WTC11 (cell line): ENCODE data around the gene FDXR. TPM values are rescaled to one million over a fixed set of nuclear protein-coding genes. Genes with fewer than 3 reads are reported as not detected.

Experiments
- ATAC-seq: fragments of 200-7000 bp; cut with Tn5 transposase; 2 replicates; pipeline ENCODE4 v1.10.0; 2021; ENCODE audit warnings: mild to moderate bottlenecking, moderate library complexity
- CTCF ChIA-PET: fragments of 300-600 bp; sonication (Branson Sonifier 250); formaldehyde crosslinking; loops from one replicate; lab custom pipeline; 2021; ENCODE audit warnings: antibody characterized with exemption; lab: Charles Lee
- POLR2A ChIA-PET: fragments of 350-600 bp; sonication (Branson Sonifier 250); formaldehyde crosslinking; loops from one replicate; lab custom pipeline; 2021; ENCODE audit warnings: antibody characterized with exemption; lab: Charles Lee
- DNase-seq: peaks from one replicate; pipeline ENCODE4 v3.0.0; 2021; ENCODE audit warnings: low spot score
- H3K27ac Mint-ChIP-seq: 2 replicates; pipeline ENCODE4 v1.8.0; 2021; ENCODE audit warnings: mixed read lengths
- H3K27me3 Mint-ChIP-seq: 2 replicates; pipeline ENCODE4 v1.8.0; 2021; ENCODE audit warnings: low read depth, mild to moderate bottlenecking, moderate library complexity, mixed read lengths
- H3K36me3 Mint-ChIP-seq: 2 replicates; pipeline ENCODE4 v1.8.0; 2021; ENCODE audit warnings: mixed read lengths
- H3K4me1 Mint-ChIP-seq: 2 replicates; pipeline ENCODE4 v1.8.0; 2022; ENCODE audit warnings: mixed read lengths
- H3K4me3 Mint-ChIP-seq: 2 replicates; pipeline ENCODE4 v1.8.0; 2021; ENCODE audit warnings: mild to moderate bottlenecking, moderate library complexity, mixed read lengths
- H3K9me3 Mint-ChIP-seq: 2 replicates; pipeline ENCODE4 v1.8.0; 2021; ENCODE audit warnings: mixed read lengths
- JUN ChIP-seq: sonication (generic); formaldehyde crosslinking; IDR thresholded peaks from 2 replicates; pipeline ENCODE4 v1.8.0; 2023; ENCODE audit warnings: mild to moderate bottlenecking, missing genetic modification reagents
- KAT7 ChIP-seq: sonication (generic); formaldehyde crosslinking; IDR thresholded peaks from 2 replicates; pipeline ENCODE4 v1.8.1; 2023; ENCODE audit warnings: missing genetic modification reagents, mild to moderate bottlenecking, borderline replicate concordance
- OVOL2 ChIP-seq: fragments of 250-450 bp; sonication (Bioruptor Pico); IDR thresholded peaks from 2 replicates; pipeline ENCODE4 v1.9.0; 2021; ENCODE audit warnings: mild to moderate bottlenecking, borderline replicate concordance
- RELA ChIP-seq: sonication (generic); formaldehyde crosslinking; IDR thresholded peaks from 2 replicates; pipeline ENCODE4 v1.8.1; 2022; ENCODE audit warnings: missing genetic modification reagents, mild to moderate bottlenecking, borderline replicate concordance
- TCF7 ChIP-seq: sonication (generic); formaldehyde crosslinking; IDR thresholded peaks from 2 replicates; pipeline ENCODE4 v1.8.0; 2022; ENCODE audit warnings: mild to moderate bottlenecking, low read depth, missing genetic modification reagents, moderate library complexity
- ZNF138 ChIP-seq: sonication (generic); formaldehyde crosslinking; conservative IDR thresholded peaks from 2 replicates; pipeline ENCODE4 v1.8.1; 2022; ENCODE audit warnings: mild to moderate bottlenecking, moderate library complexity, missing genetic modification reagents
- ZNF219 ChIP-seq: sonication (generic); formaldehyde crosslinking; IDR thresholded peaks from 2 replicates; pipeline ENCODE4 v1.8.0; 2023; ENCODE audit warnings: missing genetic modification reagents, mild to moderate bottlenecking, borderline replicate concordance
- total RNA-seq: library from RNA; stranded (reverse); gene quantifications from 3 replicates; pipeline ENCODE4 v1.2.3, GENCODE V29; 2021
- TF ChIP-seq, protein P1 (sequence below): sonication (generic); formaldehyde crosslinking; IDR thresholded peaks from 2 replicates; pipeline ENCODE4 v1.8.0; 2022; ENCODE audit warnings: mild to moderate bottlenecking, missing genetic modification reagents
- TF ChIP-seq, protein P2 (sequence below): sonication (generic); formaldehyde crosslinking; IDR thresholded peaks from 2 replicates; pipeline ENCODE4 v1.8.1; 2023; ENCODE audit warnings: mild to moderate bottlenecking, missing genetic modification reagents
- TF ChIP-seq, protein P3 (sequence below): fragments of 250-450 bp; sonication (Bioruptor Pico); IDR thresholded peaks from 2 replicates; pipeline ENCODE4 v2.1.2; 2022; ENCODE audit warnings: mild to moderate bottlenecking, moderate library complexity
- TF ChIP-seq, protein P4 (sequence below): fragments of 200-600 bp; IDR thresholded peaks from 2 replicates; pipeline ENCODE4 v1.8.0; 2022; ENCODE audit warnings: antibody characterized with exemption
- TF ChIP-seq, protein P5 (sequence below): fragments of 250-450 bp; sonication (Bioruptor Pico); conservative IDR thresholded peaks from 2 replicates; pipeline ENCODE4 v1.9.0; 2021; ENCODE audit warnings: mild to moderate bottlenecking
- TF ChIP-seq, protein P6 (sequence below): sonication (generic); formaldehyde crosslinking; IDR thresholded peaks from 2 replicates; pipeline ENCODE4 v1.8.1; 2023; ENCODE audit warnings: mild to moderate bottlenecking, moderate library complexity, missing genetic modification reagents
- TF ChIP-seq, protein P7 (sequence below): fragments of 250-450 bp; sonication (Bioruptor Pico); IDR thresholded peaks from 2 replicates; pipeline ENCODE4 v1.9.0; 2021; ENCODE audit warnings: mild to moderate bottlenecking, borderline replicate concordance
- TF ChIP-seq, protein P8 (sequence below): sonication (generic); formaldehyde crosslinking; IDR thresholded peaks from 2 replicates; pipeline ENCODE4 v1.8.0; 2022; ENCODE audit warnings: mild to moderate bottlenecking, missing genetic modification reagents

The FDXR gene
- total RNA-seq, 1 experiment from 2014 or later, result 52.8 TPM

DNA sequence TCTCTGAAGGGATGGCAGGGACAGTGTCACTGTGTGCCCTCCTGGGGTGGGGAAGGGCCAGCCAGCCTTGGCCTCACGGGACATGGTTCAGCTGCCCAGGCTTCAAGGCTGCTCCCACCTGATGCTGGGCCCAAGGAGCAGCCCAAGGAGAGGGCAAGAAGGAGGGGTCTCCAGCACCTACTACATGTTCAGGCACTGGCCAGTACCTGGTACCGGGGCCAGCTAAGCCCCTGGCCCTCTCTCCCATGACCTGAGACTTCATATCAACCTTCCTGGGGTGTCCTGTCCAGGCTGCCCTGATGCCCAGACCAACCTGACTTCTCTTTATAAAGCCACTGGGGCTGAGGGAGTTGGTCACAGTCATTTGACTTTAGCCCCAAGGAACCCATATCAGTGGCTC is 49.0 kb upstream of the FDXR start:
- Mint-ChIP-seq H3K9me3 (no peaks in the 10 kb centered on the region), H3K36me3 (no peaks in the 10 kb centered on the region)
- no peak for ATAC-seq
- TF ChIP-seq, protein P1, sequence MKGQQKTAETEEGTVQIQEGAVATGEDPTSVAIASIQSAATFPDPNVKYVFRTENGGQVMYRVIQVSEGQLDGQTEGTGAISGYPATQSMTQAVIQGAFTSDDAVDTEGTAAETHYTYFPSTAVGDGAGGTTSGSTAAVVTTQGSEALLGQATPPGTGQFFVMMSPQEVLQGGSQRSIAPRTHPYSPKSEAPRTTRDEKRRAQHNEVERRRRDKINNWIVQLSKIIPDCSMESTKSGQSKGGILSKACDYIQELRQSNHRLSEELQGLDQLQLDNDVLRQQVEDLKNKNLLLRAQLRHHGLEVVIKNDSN, result no peak
- TF ChIP-seq, protein P2, sequence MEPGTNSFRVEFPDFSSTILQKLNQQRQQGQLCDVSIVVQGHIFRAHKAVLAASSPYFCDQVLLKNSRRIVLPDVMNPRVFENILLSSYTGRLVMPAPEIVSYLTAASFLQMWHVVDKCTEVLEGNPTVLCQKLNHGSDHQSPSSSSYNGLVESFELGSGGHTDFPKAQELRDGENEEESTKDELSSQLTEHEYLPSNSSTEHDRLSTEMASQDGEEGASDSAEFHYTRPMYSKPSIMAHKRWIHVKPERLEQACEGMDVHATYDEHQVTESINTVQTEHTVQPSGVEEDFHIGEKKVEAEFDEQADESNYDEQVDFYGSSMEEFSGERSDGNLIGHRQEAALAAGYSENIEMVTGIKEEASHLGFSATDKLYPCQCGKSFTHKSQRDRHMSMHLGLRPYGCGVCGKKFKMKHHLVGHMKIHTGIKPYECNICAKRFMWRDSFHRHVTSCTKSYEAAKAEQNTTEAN (CRISPR knock-in tag), result no peak
- TF ChIP-seq KAT7 (CRISPR knock-in tag) (no peak), TCF7 (CRISPR knock-in tag) (no peak), JUN (CRISPR knock-in tag) (no peak), ZNF138 (CRISPR knock-in tag) (no peak), OVOL2 (CRISPR knock-in tag) (no peak), RELA (CRISPR knock-in tag) (no peak), ZNF219 (CRISPR knock-in tag) (no peak)
- TF ChIP-seq, protein P3, sequence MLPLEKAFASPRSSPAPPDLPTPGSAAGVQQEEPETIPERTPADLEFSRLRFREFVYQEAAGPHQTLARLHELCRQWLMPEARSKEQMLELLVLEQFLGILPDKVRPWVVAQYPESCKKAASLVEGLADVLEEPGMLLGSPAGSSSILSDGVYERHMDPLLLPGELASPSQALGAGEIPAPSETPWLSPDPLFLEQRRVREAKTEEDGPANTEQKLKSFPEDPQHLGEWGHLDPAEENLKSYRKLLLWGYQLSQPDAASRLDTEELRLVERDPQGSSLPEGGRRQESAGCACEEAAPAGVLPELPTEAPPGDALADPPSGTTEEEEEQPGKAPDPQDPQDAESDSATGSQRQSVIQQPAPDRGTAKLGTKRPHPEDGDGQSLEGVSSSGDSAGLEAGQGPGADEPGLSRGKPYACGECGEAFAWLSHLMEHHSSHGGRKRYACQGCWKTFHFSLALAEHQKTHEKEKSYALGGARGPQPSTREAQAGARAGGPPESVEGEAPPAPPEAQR (CRISPR knock-in tag), result no peak
- TF ChIP-seq, protein P4, sequence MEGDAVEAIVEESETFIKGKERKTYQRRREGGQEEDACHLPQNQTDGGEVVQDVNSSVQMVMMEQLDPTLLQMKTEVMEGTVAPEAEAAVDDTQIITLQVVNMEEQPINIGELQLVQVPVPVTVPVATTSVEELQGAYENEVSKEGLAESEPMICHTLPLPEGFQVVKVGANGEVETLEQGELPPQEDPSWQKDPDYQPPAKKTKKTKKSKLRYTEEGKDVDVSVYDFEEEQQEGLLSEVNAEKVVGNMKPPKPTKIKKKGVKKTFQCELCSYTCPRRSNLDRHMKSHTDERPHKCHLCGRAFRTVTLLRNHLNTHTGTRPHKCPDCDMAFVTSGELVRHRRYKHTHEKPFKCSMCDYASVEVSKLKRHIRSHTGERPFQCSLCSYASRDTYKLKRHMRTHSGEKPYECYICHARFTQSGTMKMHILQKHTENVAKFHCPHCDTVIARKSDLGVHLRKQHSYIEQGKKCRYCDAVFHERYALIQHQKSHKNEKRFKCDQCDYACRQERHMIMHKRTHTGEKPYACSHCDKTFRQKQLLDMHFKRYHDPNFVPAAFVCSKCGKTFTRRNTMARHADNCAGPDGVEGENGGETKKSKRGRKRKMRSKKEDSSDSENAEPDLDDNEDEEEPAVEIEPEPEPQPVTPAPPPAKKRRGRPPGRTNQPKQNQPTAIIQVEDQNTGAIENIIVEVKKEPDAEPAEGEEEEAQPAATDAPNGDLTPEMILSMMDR, result no peak
- TF ChIP-seq, protein P5, sequence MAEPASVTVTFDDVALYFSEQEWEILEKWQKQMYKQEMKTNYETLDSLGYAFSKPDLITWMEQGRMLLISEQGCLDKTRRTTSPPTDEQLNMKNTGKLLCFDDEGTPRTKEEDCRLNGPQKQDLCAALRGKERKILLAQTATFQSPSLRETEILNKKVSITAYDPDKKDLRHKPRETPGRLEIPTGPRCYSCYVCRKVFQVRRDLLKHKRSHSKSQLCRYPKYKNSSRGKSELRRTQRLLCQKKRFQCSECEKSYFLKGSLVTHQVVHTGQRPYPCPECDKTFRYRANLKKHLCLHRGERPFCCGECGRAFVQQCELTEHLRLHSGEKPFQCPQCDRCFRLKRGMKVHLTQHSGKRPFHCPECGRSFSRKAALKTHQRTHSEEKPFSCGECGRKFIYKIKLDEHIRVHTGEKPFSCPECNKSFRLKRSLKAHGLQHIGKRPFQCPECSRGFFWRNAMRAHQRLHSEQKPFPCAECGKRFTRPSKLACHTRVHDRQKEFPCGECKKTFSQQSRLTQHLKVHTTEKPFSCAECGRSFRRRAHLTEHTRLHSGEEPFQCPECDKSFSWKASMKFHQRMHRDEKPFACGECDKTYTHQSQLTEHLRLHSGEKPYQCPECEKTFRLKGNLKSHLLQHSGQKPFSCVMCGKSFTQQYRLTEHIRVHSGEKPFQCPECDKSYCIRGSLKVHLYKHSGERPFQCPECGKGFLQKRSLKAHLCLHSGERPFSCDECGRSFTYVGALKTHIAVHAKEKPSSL (CRISPR knock-in tag), result no peak
- TF ChIP-seq, protein P6, sequence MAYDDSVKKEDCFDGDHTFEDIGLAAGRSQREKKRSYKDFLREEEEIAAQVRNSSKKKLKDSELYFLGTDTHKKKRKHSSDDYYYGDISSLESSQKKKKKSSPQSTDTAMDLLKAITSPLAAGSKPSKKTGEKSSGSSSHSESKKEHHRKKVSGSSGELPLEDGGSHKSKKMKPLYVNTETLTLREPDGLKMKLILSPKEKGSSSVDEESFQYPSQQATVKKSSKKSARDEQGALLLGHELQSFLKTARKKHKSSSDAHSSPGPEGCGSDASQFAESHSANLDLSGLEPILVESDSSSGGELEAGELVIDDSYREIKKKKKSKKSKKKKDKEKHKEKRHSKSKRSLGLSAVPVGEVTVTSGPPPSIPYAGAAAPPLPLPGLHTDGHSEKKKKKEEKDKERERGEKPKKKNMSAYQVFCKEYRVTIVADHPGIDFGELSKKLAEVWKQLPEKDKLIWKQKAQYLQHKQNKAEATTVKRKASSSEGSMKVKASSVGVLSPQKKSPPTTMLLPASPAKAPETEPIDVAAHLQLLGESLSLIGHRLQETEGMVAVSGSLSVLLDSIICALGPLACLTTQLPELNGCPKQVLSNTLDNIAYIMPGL, result no peak
- TF ChIP-seq, protein P7, sequence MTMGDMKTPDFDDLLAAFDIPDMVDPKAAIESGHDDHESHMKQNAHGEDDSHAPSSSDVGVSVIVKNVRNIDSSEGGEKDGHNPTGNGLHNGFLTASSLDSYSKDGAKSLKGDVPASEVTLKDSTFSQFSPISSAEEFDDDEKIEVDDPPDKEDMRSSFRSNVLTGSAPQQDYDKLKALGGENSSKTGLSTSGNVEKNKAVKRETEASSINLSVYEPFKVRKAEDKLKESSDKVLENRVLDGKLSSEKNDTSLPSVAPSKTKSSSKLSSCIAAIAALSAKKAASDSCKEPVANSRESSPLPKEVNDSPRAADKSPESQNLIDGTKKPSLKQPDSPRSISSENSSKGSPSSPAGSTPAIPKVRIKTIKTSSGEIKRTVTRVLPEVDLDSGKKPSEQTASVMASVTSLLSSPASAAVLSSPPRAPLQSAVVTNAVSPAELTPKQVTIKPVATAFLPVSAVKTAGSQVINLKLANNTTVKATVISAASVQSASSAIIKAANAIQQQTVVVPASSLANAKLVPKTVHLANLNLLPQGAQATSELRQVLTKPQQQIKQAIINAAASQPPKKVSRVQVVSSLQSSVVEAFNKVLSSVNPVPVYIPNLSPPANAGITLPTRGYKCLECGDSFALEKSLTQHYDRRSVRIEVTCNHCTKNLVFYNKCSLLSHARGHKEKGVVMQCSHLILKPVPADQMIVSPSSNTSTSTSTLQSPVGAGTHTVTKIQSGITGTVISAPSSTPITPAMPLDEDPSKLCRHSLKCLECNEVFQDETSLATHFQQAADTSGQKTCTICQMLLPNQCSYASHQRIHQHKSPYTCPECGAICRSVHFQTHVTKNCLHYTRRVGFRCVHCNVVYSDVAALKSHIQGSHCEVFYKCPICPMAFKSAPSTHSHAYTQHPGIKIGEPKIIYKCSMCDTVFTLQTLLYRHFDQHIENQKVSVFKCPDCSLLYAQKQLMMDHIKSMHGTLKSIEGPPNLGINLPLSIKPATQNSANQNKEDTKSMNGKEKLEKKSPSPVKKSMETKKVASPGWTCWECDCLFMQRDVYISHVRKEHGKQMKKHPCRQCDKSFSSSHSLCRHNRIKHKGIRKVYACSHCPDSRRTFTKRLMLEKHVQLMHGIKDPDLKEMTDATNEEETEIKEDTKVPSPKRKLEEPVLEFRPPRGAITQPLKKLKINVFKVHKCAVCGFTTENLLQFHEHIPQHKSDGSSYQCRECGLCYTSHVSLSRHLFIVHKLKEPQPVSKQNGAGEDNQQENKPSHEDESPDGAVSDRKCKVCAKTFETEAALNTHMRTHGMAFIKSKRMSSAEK (CRISPR knock-in tag), result no peak
- TF ChIP-seq, protein P8, sequence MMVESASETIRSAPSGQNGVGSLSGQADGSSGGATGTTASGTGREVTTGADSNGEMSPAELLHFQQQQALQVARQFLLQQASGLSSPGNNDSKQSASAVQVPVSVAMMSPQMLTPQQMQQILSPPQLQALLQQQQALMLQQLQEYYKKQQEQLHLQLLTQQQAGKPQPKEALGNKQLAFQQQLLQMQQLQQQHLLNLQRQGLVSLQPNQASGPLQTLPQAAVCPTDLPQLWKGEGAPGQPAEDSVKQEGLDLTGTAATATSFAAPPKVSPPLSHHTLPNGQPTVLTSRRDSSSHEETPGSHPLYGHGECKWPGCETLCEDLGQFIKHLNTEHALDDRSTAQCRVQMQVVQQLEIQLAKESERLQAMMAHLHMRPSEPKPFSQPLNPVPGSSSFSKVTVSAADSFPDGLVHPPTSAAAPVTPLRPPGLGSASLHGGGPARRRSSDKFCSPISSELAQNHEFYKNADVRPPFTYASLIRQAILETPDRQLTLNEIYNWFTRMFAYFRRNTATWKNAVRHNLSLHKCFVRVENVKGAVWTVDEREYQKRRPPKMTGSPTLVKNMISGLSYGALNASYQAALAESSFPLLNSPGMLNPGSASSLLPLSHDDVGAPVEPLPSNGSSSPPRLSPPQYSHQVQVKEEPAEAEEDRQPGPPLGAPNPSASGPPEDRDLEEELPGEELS (CRISPR knock-in tag), result no peak
- TF ChIP-seq, all 79 proteins: peak for 0
- H3K27ac Mint-ChIP-seq, result no peak overlapping the region
- H3K27me3 Mint-ChIP-seq, result peaks cover 55% of the 10 kb centered on the region
- CTCF ChIA-PET, result interaction anchor here (0.7 to 7.8 kb wide), 5 partner anchors 12 to 42 kb away, joined by 3 to 206 read pairs (median 12); partner anchors contain the start of gene FADS6
- H3K4me3 Mint-ChIP-seq, result no peak overlapping the region
- no peak for DNase-seq
- peaks cover 13% of the 10 kb centered on the region for H3K4me1 Mint-ChIP-seq
- POLR2A ChIA-PET, result no interaction called here
